Measurements from ENCODE around the gene PCDHA1.

PCDHA1 gene

DNA sequence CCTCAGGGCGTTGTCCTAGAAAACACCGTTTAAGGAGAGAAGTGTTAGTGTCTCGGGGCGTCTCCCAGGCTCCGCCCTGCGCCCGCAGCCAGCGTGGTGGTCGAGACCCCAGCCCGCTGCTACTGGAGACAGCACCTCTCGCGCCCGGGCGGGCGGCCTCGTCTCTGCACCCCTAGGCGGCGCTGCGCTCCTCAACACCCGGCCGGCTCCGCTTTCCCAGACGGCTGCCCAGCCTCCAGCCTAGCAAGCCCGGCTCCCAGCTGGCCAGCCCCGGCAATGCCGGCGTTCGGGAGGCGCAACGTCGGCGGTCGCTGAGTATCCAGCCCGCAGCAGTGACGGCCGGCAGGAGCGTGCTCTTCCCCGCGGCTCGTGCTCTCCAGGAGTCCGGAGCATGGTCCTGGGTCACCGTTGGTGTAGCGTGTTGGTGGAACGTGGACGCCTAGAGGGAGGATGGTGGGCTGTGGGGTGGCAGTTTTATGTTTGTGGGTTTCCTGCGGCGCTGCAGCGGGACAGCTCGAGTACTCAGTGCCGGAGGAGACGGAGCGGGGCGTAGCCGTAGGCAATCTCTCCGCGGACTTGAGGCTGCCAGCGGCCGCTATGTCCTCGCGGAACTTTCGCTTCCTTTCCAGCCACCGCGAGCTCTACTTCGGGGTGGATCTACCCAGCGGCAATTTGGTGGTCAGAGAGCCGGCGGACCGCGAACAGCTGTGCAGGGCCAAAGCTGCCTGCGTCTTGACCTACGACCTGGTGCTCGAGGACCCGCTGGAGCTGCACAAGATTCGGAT lies 140.7 kb downstream of the PCDHA1 start:
- peak; percentile 86 for DNase-seq

- no peak for DNase-seq
Measured at GRCh38 chr5:140927228-140927573, 141.3 kb downstream of the PCDHA1 start.

DNA sequence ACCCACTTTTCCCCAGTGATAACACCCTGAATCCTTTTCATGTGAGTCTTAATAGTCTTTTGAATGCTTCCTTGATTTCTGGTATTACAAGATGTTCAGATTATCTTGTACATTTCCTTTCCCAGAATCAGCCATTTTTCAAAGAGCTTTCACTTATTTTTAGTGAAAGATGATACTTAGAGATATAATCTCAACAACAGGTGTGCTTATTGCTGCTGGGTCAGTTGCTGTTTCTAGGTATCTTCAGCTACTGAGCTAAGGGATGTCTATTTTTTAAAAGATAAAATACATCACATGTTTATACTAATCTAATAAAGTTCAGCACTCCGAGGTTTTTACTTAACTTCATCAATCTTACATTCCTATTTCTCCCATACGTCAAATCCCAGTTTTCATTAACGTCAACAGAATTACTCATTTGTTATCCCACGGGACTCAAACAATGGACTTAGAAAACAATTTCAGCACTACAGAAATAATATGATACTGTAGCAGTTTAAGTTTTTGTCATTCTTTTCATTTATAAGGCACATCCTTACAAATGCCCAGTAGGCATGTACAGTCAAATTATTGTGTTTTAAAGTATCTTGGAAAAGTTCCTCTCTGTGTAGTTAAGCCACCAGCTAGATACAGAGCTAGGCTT lies 149.1 kb downstream of the PCDHA1 start:
- no peak for DNase-seq

- DNase-seq: no peak
Measured at GRCh38 chr5:140946578-140946977, 160.6 kb downstream of the PCDHA1 start.

DNA sequence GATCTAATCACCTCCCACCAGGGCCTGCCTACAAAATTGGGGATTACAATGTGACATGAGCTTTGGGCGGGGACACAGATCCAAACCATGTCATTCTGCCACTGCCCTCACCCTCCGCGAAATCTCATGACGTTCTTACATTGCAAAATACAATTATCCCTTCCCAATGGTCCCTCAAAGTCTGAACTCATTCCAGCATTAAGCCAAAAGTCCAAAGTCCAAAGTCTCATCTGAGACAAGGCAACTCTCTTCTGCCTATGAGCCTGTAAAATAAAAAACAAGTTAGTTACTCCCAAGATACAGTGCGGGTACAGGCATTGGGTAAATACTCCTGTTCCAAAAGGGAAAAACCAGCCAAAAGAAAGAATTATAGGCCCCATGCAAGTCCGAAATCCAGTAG lies 165.7 kb downstream of the PCDHA1 start:
- no peak for DNase-seq

DNA sequence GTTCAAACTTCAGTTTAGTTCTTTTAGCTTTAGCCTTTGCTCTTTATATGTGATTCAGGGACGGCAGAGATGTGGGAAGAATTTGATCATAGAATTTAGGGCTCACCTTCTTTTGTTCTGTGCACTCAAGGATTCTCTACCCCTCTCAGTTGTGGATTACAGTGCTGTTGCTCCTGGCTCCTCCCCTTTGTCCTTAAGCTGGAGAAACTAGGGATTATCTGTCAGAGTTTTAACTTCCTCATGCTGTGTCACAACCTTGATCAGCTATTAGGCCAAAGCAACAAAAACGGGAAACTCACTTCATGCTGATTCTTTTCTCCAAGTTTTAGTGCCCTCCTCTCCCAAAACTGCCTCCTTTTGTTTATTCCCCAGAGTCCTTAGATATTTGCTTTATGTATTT lies 167.3 kb downstream of the PCDHA1 start:
- no peak for DNase-seq

DNA sequence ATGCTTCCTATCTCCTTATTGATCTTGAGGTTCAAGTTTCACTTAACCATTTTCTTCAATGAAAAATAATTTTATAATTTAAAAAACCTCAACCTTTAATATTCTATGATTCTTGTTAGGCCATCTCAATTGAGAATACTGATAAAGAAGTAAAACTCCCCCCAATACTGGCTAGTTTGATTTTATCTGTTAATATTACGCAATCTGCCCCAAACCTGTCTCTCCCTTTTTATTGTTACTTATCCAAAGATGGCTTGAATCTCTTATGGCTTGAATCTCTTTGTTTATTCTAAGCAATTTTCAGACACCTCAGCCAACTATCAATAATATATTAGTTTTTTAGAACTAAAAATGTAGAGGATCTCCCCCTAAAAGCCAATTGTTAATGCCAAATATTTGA lies 176.2 kb downstream of the PCDHA1 start:
- DNase-seq: no peak

DNA sequence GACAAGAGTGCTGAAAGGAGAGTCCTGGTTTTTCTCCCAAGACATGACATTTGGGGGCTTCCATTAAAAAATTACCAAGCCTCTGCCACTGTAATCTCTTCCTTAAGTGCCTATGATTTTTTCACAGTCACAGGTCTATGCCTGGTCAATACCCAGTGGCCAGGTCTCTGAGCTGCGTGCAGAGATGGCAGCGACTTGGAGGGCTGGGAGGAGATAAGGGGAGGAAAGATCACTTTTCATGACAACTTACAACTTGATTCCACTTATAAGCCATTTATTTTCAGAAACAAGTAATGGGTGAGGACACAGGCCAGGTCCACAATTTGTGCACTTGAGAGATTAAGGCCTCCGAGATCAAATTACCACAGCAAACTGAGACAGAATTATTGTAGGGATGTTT lies 178.4 kb downstream of the PCDHA1 start:
- no peak for DNase-seq

GRCh38 chr5:140965905-140966292 lies 180.0 kb downstream of the PCDHA1 start:
- peak; percentile 44 for DNase-seq

GRCh38 chr5:140966293-140967225 lies 180.6 kb downstream of the PCDHA1 start, which contains the start of gene PCDHAC2:
Gene PCDHAC2, plus strand, starts transcription at chr5:140966476. Its CDS starts 291 bp downstream, at chr5:140966767.
- DNase-seq: peak; percentile 64

DNA sequence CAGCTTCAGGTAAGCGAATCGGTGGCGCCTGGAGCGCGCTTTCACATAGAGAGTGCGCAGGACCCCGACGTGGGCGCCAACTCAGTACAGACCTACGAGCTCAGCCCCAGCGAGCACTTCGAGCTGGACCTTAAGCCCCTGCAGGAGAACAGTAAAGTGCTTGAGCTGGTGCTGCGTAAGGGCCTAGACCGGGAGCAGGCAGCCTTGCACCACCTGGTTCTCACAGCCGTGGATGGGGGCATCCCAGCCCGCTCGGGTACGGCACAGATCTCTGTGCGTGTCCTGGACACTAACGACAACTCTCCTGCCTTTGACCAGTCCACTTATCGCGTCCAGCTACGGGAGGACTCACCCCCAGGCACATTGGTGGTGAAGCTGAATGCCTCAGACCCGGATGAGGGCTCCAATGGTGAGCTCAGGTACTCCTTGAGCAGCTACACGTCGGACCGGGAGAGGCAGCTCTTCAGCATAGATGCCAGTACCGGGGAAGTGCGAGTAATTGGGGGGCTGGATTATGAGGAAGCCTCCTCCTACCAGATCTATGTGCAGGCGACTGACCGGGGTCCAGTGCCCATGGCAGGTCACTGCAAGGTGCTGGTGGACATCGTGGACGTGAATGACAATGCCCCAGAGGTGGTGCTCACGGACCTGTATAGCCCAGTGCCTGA lies 181.4 kb downstream of the PCDHA1 start:
- no peak for DNase-seq

GRCh38 chr5:140969880-140970279 lies 183.9 kb downstream of the PCDHA1 start:
- no peak for DNase-seq

- DNase-seq: no peak
Measured at GRCh38 chr5:140973550-140973949, 187.6 kb downstream of the PCDHA1 start.

GRCh38 chr5:140977003-140977402 lies 191.1 kb downstream of the PCDHA1 start:
- DNase-seq: no peak

- DNase-seq: no peak
Measured at GRCh38 chr5:140978260-140978659, 192.3 kb downstream of the PCDHA1 start.

DNA sequence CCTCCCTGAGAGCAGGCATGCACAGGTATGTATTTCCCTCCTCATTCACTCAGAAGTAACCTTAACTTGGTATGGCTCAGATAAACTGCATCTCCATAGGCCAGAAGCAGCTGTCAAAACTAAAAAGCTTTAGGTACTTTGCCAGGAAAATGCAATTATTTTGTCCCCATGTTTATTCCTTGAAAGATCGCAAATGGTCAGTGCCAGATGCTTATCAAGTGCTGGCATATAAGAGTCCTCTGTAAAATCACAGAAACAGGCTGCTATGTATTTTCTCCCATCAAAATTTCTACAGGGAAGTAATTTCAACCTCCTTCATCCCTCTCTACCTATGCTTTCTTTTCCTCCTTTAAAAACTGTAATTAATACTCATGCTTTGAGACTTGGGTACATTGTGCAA lies 193.0 kb downstream of the PCDHA1 start:
- no peak for DNase-seq

DNA sequence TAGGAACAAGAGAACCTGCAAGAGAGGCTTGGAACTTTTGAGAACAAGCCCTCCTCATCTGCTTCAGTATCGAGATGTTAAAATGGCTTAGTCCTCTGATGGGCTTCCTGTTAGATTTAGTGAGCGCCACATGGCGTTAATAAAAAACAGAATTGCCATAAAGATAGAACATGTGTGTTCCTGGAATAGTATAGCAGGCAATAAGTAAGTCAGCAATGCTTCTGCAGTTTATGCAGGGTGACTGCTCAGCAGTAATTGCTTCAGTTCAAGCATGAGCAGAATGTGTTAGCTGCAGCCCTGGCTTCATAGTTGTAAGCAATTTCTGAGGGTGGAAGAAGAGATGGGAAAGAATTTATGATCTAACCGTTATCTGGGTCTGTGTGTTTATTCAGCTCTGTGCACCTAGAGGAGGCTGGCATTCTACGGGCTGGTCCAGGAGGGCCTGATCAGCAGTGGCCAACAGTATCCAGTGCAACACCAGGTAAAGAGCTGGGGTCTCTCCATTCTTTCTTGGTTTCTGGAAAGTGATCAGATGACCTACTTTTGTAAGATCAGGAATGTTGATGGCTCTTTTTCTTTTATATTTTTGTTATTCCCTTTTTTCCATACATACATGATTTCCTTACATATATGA lies 196.3 kb downstream of the PCDHA1 start:
- DNase-seq: no peak

- DNase-seq: no peak
Measured at GRCh38 chr5:140986117-140986521, 200.2 kb downstream of the PCDHA1 start.

DNA sequence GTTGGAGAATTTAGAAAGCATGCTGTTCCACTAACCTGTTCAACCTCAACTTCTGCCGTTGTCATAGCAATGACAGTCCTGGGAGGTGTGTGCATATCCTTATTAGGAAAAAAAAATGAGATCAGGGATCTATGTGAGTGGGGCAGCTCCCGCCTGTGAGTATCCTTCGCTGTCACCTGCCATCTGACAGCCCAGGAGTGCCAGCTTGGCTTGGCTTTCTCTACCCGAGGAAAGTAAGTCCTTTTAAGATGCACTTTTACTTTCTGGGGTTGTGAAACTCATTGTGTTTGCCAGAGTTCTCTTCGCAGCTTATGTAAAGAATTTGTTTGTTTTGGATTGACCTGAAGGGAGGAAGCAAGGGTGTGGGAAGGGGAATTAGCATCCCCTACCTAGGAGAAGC lies 202.2 kb downstream of the PCDHA1 start:
- DNase-seq: no peak

DNA sequence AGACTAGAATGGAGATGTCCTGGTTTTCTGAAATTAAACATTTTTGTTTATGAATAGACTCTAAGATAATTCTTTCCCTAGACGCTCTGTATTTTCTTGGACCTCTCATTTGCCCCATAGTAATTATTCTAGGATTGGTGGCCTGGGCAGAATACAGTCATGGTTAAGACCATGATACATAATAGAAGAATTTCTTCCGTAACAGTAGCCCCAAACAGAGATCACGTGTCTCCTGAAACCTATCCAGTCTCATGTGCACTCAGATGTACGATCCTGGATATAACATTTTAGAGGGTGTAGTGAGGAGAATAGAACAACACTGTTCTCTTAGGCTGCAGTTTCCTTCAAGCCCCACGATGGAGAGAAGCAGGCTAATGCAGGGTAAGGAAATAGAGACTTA lies 202.7 kb downstream of the PCDHA1 start:
- DNase-seq: no peak

DNA sequence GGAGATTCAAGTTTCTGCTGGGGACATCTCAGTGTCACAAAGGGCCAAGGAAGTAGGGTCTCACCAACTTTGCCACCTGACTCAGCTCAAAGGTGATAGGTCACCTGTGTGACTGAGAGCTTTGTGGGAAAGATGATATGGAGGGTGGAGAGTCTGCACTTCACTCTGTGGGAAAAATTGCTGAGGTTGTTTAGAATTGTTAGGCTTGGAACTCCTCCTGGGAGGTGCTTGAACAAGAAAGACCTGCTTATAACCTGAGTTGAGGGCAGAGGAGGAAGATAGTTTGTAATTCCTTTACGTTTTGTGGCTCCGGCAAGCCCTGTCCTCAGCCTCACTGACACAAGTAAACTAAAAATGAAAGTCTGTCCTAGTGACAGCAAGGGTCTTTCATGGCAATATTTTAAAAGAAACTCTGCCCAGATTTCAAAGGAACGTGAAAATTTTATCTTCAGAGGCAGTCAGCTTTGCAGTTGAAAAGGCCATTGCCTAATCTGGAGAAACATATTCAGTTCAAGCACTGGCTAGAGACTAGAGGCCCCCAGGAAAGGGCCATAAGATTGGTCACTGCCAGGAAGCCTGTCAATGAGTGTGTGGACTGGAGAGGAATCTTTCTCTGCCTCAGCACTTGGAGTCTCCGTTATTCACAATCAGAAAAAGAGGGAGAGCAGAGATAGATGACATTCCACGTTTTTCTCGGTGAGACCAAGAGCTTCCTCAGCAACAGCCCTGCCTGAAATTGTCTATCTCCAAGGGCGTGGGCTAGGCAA lies 203.5 kb downstream of the PCDHA1 start:
- DNase-seq: no peak

DNA sequence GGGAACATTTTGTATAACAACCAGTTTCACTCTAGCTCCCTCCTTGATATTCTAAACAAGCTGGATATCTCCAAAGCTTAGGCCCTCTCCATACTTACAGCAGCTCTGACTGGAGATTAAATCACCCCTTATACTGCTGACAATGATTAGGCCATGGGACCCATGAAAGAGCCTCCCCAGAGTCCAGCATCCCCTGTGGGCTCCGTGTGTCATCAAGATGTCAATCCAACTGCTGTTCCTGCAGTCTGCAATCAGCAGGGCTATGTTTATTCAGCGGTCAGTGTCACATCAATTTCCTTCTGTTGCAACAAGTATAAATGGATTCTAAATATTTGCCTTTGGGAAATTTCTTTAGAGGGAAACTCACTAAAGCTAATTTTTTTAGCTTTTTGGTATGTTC lies 206.9 kb downstream of the PCDHA1 start:
- DNase-seq: no peak

Measured in right forelimb (tissue), 1 donor.